HepG2 (cell line): Measurements from ENCODE around the gene ADAR. TPM values are rescaled to one million over a fixed set of nuclear protein-coding genes. Genes with fewer than 3 reads are reported as not detected.

Source experiments
- ASH2L ChIP-seq: fragments of 300-600, 200-600 bp; sonication (generic); IDR thresholded peaks from 2 replicates; pipeline ENCODE4 v1.7.0; 2017; ENCODE audit warnings: low read depth, mild to moderate bottlenecking, moderate library complexity, mixed read lengths, low read length; ENCODE audit not compliant: insufficient read length
- FIP1L1 ChIP-seq: fragments of 200-400 bp; formaldehyde crosslinking; IDR thresholded peaks from 2 replicates; pipeline ENCODE4 v1.6.1; 2018; ENCODE audit warnings: low read depth, mild to moderate bottlenecking, low read length, moderate library complexity, borderline replicate concordance; ENCODE audit not compliant: insufficient read depth
- GPN1 ChIP-seq: sonication (generic); formaldehyde crosslinking; IDR thresholded peaks from 2 replicates; pipeline ENCODE4 v1.5.1; 2020; ENCODE audit warnings: missing genetic modification reagents, borderline replicate concordance
- HINFP ChIP-seq: sonication (generic); formaldehyde crosslinking; IDR thresholded peaks from 2 replicates; pipeline ENCODE4 v1.4.0; 2020; ENCODE audit warnings: low read depth, mild to moderate bottlenecking, missing genetic modification reagents
- IKZF4 ChIP-seq: sonication (generic); formaldehyde crosslinking; IDR thresholded peaks from 2 replicates; pipeline ENCODE4 v1.5.1; 2020; ENCODE audit warnings: borderline replicate concordance, mild to moderate bottlenecking, low read depth, missing genetic modification reagents; ENCODE audit errors: not compliant biosample characterization
- IRF1 ChIP-seq: sonication (generic); formaldehyde crosslinking; IDR thresholded peaks from 2 replicates; pipeline ENCODE4 v1.4.0; 2020; ENCODE audit warnings: low read depth, mild to moderate bottlenecking, missing genetic modification reagents
- MBD4 ChIP-seq: IDR thresholded peaks from 2 replicates; pipeline ENCODE4 v1.6.1; 2012; ENCODE audit warnings: low read length, inconsistent platforms, borderline replicate concordance
- MXD4 ChIP-seq: IDR thresholded peaks from 2 replicates; pipeline ENCODE4 v1.6.1; 2016; ENCODE audit warnings: mild to moderate bottlenecking, missing biosample characterization, missing genetic modification reagents
- NR2C2 ChIP-seq: sonication (generic); formaldehyde crosslinking; IDR thresholded peaks from 2 replicates; pipeline ENCODE4 v1.4.0; 2020; ENCODE audit warnings: missing genetic modification reagents, mild to moderate bottlenecking, moderate library complexity, borderline replicate concordance
- PRDM10 ChIP-seq: sonication (generic); formaldehyde crosslinking; IDR thresholded peaks from 2 replicates; pipeline ENCODE4 v1.4.0; 2020; ENCODE audit warnings: low read depth, missing genetic modification reagents
- RAD21 ChIP-seq: fragments of 450-650 bp; formaldehyde crosslinking; IDR thresholded peaks from 2 replicates; pipeline ENCODE4 v1.5.0; 2020; ENCODE audit warnings: mild to moderate bottlenecking
- REL ChIP-seq: sonication (generic); formaldehyde crosslinking; conservative IDR thresholded peaks from 2 replicates; pipeline ENCODE4 v1.8.0; 2022; ENCODE audit warnings: mild to moderate bottlenecking, missing genetic modification reagents, moderate library complexity
- ZMYM2 ChIP-seq: sonication (generic); formaldehyde crosslinking; IDR thresholded peaks from 2 replicates; pipeline ENCODE4 v1.8.0; 2022; ENCODE audit warnings: mild to moderate bottlenecking, missing genetic modification reagents
- ZNF335 ChIP-seq: sonication (generic); formaldehyde crosslinking; IDR thresholded peaks from 2 replicates; pipeline ENCODE4 v1.4.0; 2020; ENCODE audit warnings: missing genetic modification reagents
- ZNF431 ChIP-seq: sonication (generic); formaldehyde crosslinking; IDR thresholded peaks from 2 replicates; pipeline ENCODE4 v1.9.0; 2022; ENCODE audit warnings: missing genetic modification reagents, low read depth, mild to moderate bottlenecking, borderline replicate concordance
- ZNF44 ChIP-seq: sonication (generic); formaldehyde crosslinking; IDR thresholded peaks from 2 replicates; pipeline ENCODE4 v1.5.1; 2020; ENCODE audit warnings: mild to moderate bottlenecking, missing genetic modification reagents
- ZNF580 ChIP-seq: IDR thresholded peaks from 2 replicates; pipeline ENCODE4 v1.6.1; 2016; ENCODE audit warnings: low read depth, borderline replicate concordance
- ZNF761 ChIP-seq: sonication (generic); formaldehyde crosslinking; conservative IDR thresholded peaks from 2 replicates; pipeline ENCODE4 v1.4.0; 2020; ENCODE audit warnings: mild to moderate bottlenecking, missing genetic modification reagents
- polyA plus RNA-seq, 8 experiments: library from polyadenylated mRNA; depleted of rRNA in 3 of 8; stranded (reverse) in 7 of 8; unstranded in 1 of 8; fragments of >200 nt; fragmentation: Illumina TruSeq in 4 of 8; extraction: Trizol in 4 of 8; gene quantifications; 2 replicates each; pipeline versions ENCODE4 v1.2.1 to v1.2.3, GENCODE V29; 2011 to 2016; ENCODE audit warnings: low read depth in 4 of 8, missing spikeins in 1 of 8, mixed read lengths in 1 of 8; ENCODE audit not compliant: insufficient read depth in 1 of 8
- total RNA-seq, 5 experiments: library from RNA; depleted of rRNA; stranded (reverse); fragments of >200 nt; fragmentation: Illumina TruSeq; extraction: Trizol; gene quantifications; 2 replicates each; pipeline ENCODE4 v1.2.3, GENCODE V29; 2016; ENCODE audit warnings: low read depth in 1 of 5

The ADAR gene
- total and polyA plus RNA-seq, 2 of the 13 experiments (the other 11 are each of a cell fraction or from before 2014, with no cell fraction given): 70.8 to 86.2 TPM

- TF ChIP-seq PRDM10 (CRISPR knock-in tag): no peak; the same call in 1 of the 2 replicates
- TF ChIP-seq RAD21 (CRISPR knock-in tag): peak; percentile 49; the same call in 1 of the 2 replicates
- no peak; the same call in 1 of the 2 replicates for TF ChIP-seq MXD4 (CRISPR knock-in tag)
- no peak for TF ChIP-seq IKZF4 (CRISPR knock-in tag)
- TF ChIP-seq REL (CRISPR knock-in tag): peak; percentile 28
- no peak for TF ChIP-seq FIP1L1
- TF ChIP-seq NR2C2 (CRISPR knock-in tag): peak; percentile 67; the same call in 1 of the 2 replicates
- no peak for TF ChIP-seq ZNF431 (CRISPR knock-in tag)
- TF ChIP-seq ZNF580 (CRISPR knock-in tag): no peak; the same call in 1 of the 2 replicates
- TF ChIP-seq ZNF335 (CRISPR knock-in tag): no peak
- TF ChIP-seq IRF1: peak; percentile 99
- TF ChIP-seq GPN1 (CRISPR knock-in tag): no peak
- TF ChIP-seq ZNF44 (CRISPR knock-in tag): no peak
- peak; percentile 96 for TF ChIP-seq ASH2L
- TF ChIP-seq HINFP (CRISPR knock-in tag): 0 out of 2 replicates have a peak, but pooled peaks have one; percentile 37
- no peak for TF ChIP-seq ZMYM2 (CRISPR knock-in tag)
- TF ChIP-seq ZNF761 (CRISPR knock-in tag): no peak
- no peak for TF ChIP-seq MBD4
Measured at GRCh38 chr1:154607609-154608396, at the start of gene ADAR (continued).
